ENCODE data around the gene GPR3. TPM values are rescaled to one million over a fixed set of nuclear protein-coding genes. Genes with fewer than 3 reads are reported as not detected.

Gene GPR3
- total and polyA plus RNA-seq, 11 donors: 0.11 to 3.7 (median 0.53) TPM; not detected in 1

GRCh38 chr1:27349784-27350662, 42.4 kb upstream of the GPR3 start:
- TF ChIP-seq POLR2A (IDR thresholded peaks at IDR 0.05) (no peak), CTCF (IDR thresholded peaks at IDR 0.05) (peak in 2 of 12 donors; percentile 9 to 13)
- Histone ChIP-seq H3K4me3 (peak overlapping the region; percentile 24 to 61 (median 48)), H3K27ac (peak overlapping the region in 2 of 12 donors; percentile 18 to 33), H3K36me3 (peaks cover 0 to 21% (median 17%) of the 10 kb centered on the region in 9 donors), H3K27me3 (no peaks in the 10 kb centered on the region), H3K4me1 (peaks cover 0 to 31% (median 22%) of the 10 kb centered on the region in 12 donors), H3K9me3 (no peaks in the 10 kb centered on the region)
- intact Hi-C loops (cut with DNase I): loop anchor here in 2 of 10 donors (2.0 to 10.0 kb wide), 3 partner anchors 27 to 45 kb away; partner anchors contain the start of gene TMEM222 (in 1 of the 2)
- WGBS, 4 donors: 5 to 12% (median 8%) methylated on average over 39 to 84 of the region's 84 CpGs
- peak; percentile 70 to 80 (median 74) for DNase-seq
- peak in 3 of 4 donors; percentile 52 to 72 (median 60) for ATAC-seq

- peak in 4 of 5 donors; percentile 58 to 80 (median 71) for DNase-seq
- H3K4me1 ChIP-seq: peaks cover 0 to 31% (median 22%) of the 10 kb centered on the region in 12 donors
- 17 to 26% (median 20%) methylated on average over 50 to 62 of the region's 62 CpGs for WGBS, 4 donors
- TF ChIP-seq POLR2A (IDR thresholded peaks at IDR 0.05) (peak in 1 of 2 donors; percentile 6), CTCF (IDR thresholded peaks at IDR 0.05) (peak in 2 of 12 donors; percentile 10 to 14)
- intact Hi-C loops (cut with DNase I): loop anchor here in 2 of 10 donors (5.0 to 10.0 kb wide), 2 partner anchors 39 to 46 kb away; no protein-coding TSS in a partner anchor
- ATAC-seq: peak; percentile 50 to 65 (median 56)
- H3K36me3 ChIP-seq: peaks cover 0 to 29% (median 26%) of the 10 kb centered on the region in 9 donors
- peak overlapping the region in 5 of 12 donors; percentile 3 to 55 (median 25) for H3K27ac ChIP-seq
- H3K27me3 ChIP-seq: no peaks in the 10 kb centered on the region
- no peaks in the 10 kb centered on the region for H3K9me3 ChIP-seq
- peak overlapping the region in 9 of 12 donors; percentile 7 to 61 (median 49) for H3K4me3 ChIP-seq
Observed at GRCh38 chr1:27350663-27351540, 41.5 kb upstream of the GPR3 start.

GRCh38 chr1:27351541-27352107, 40.8 kb upstream of the GPR3 start:
- H3K4me3 ChIP-seq: peak overlapping the region in 8 of 12 donors; percentile 7 to 61 (median 50)
- peaks cover 0 to 37% (median 33%) of the 10 kb centered on the region in 9 donors for H3K36me3 ChIP-seq
- H3K9me3 ChIP-seq: no peaks in the 10 kb centered on the region
- 50 to 57% (median 52%) methylated on average over 5 to 8 of the region's 8 CpGs for WGBS, 4 donors
- TF ChIP-seq POLR2A (IDR thresholded peaks at IDR 0.05) (no peak), CTCF (IDR thresholded peaks at IDR 0.05) (no peak)
- ATAC-seq: no peak
- peak in 1 of 5 donors; percentile 30 for DNase-seq
- H3K27ac ChIP-seq: peak overlapping the region in 5 of 12 donors; percentile 3 to 55 (median 25)
- peaks cover 0 to 31% (median 22%) of the 10 kb centered on the region in 12 donors for H3K4me1 ChIP-seq
- intact Hi-C loops (cut with DNase I): loop anchor here in 2 of 10 donors (5.0 to 10.0 kb wide), 2 partner anchors 39 to 47 kb away; no protein-coding TSS in a partner anchor
- no peaks in the 10 kb centered on the region for H3K27me3 ChIP-seq
